HCT116 (cell line): ENCODE data around the gene NAB1. TPM values are rescaled to one million over a fixed set of nuclear protein-coding genes. Genes with fewer than 3 reads are reported as not detected.
A peak's percentile ranks its signal among the peaks of the same experiment; 100 is the strongest.

Experiments used
- ATAC-seq: fragments of 200-7000 bp; cut with Tn5 transposase; 2 replicates; pipeline ENCODE4 v1.9.1; 2020; ENCODE audit warnings: mild to moderate bottlenecking, moderate library complexity
- BruUV-seq: library from RNA; stranded (reverse); fragments of 400-500 nt; replicated peaks from 2 replicates; lab custom pipeline; 2021; lab: Mats Ljungman, UMichigan
- CTCF ChIA-PET: fragments of 300-600 bp; sonication (Branson Sonifier 250); formaldehyde crosslinking; loops from one replicate; lab custom pipeline; 2021; ENCODE audit warnings: antibody characterized with exemption; lab: Charles Lee
- POLR2A ChIA-PET: fragments of 300-600, 350-600 bp; sonication (Branson Sonifier 250); formaldehyde crosslinking; loops from one replicate; lab custom pipeline; 2021; ENCODE audit warnings: antibody characterized with exemption; lab: Charles Lee
- RAD21 ChIA-PET, 2 experiments: fragments of 300-600 bp; sonication (Branson Sonifier 250); formaldehyde crosslinking; loops; one replicate each; lab custom pipeline; 2023; ENCODE audit warnings: low total read pairs in 2 of 2; ENCODE audit not compliant: uncharacterized antibody in 2 of 2, unreplicated experiment in 2 of 2, low non-redundant PET in 1 of 2; lab: Charles Lee
- DNase-seq: peaks from one replicate; pipeline ENCODE4 v3.0.0-alpha.2; 2010; ENCODE audit warnings: low read depth, low spot score
- H2AFZ ChIP-seq: fragments of 200-600 bp; shearing (Covaris generic), sonication (generic); 2 replicates; pipeline ENCODE4 v1.6.1; 2017; ENCODE audit warnings: low read depth, mixed run types, mixed read lengths, antibody characterized with exemption, low read length; ENCODE audit not compliant: poor library complexity, severe bottlenecking
- H3K27ac ChIP-seq: 2 replicates; pipeline ENCODE4 v1.5.1; 2012; ENCODE audit warnings: low read depth, low read length
- H3K27me3 ChIP-seq: fragments of 200-600 bp; sonication (generic); 2 replicates; pipeline ENCODE4 v1.6.1; 2016; ENCODE audit warnings: mixed run types, low read length, mixed read lengths; ENCODE audit not compliant: insufficient read depth
- H3K36me3 ChIP-seq, 2 experiments: fragments of 200-500 bp in 1 of 2; fragments of 200-600 bp in 1 of 2; sonication (Bioruptor generic) in 1 of 2; sonication (generic) in 1 of 2; 2 replicates each; pipeline versions ENCODE4 v1.5.1 to v1.6.1; 2014 to 2016; ENCODE audit warnings: low read length in 2 of 2, inconsistent platforms in 1 of 2, mixed read lengths in 1 of 2, mixed run types in 1 of 2; ENCODE audit not compliant: insufficient read depth in 2 of 2, control insufficient read depth in 1 of 2
- H3K4me1 ChIP-seq, 2 experiments: fragments of 200-600 bp in 1 of 2; sonication (generic) in 1 of 2; 2 replicates each; pipeline versions ENCODE4 v1.5.1 to v1.6.1; 2012 to 2017; ENCODE audit warnings: low read length in 2 of 2, inconsistent platforms in 1 of 2, mild to moderate bottlenecking in 1 of 2, mixed read lengths in 1 of 2, mixed run types in 1 of 2, moderate library complexity in 1 of 2; ENCODE audit not compliant: insufficient read depth in 2 of 2, control insufficient read depth in 1 of 2
- H3K4me2 ChIP-seq: fragments of 200-600 bp; sonication (generic); 2 replicates; pipeline ENCODE4 v1.6.1; 2017; ENCODE audit warnings: mixed run types, low read length, mixed read lengths
- H3K4me3 ChIP-seq, 2 experiments: fragments of 200-600 bp in 1 of 2; sonication (generic) in 1 of 2; replicated peaks in 1 of 2; 2 replicates each; pipeline ENCODE4 v1.5.1; 2011 to 2016; ENCODE audit warnings: low read length in 2 of 2, control low read depth in 1 of 2, low read depth in 1 of 2, mild to moderate bottlenecking in 1 of 2, mixed read lengths in 1 of 2, mixed run types in 1 of 2
- H3K79me2 ChIP-seq: fragments of 200-600 bp; sonication (generic); 2 replicates; pipeline ENCODE4 v1.6.1; 2017; ENCODE audit warnings: mild to moderate bottlenecking, mixed run types, low read length, moderate library complexity, mixed read lengths; ENCODE audit not compliant: insufficient read depth
- H3K9ac ChIP-seq: fragments of 200-600 bp; sonication (generic); 2 replicates; pipeline ENCODE4 v1.6.1; 2016; ENCODE audit warnings: low read length, mixed read lengths
- H3K9me2 ChIP-seq: fragments of 200-600 bp; sonication (generic), shearing (Covaris generic); 2 replicates; pipeline ENCODE4 v1.6.1; 2017; ENCODE audit warnings: mixed run types, mild to moderate bottlenecking, moderate library complexity; ENCODE audit not compliant: insufficient read depth
- H3K9me3 ChIP-seq, 2 experiments: fragments of 200-500 bp in 1 of 2; fragments of 200-600 bp in 1 of 2; sonication (Bioruptor generic) in 1 of 2; sonication (generic) in 1 of 2; 2 replicates each; pipeline ENCODE4 v1.6.1; 2014 to 2017; ENCODE audit warnings: low read length in 2 of 2, mixed read lengths in 2 of 2, inconsistent platforms in 1 of 2, low read depth in 1 of 2, mild to moderate bottlenecking in 1 of 2, mixed run types in 1 of 2, moderate library complexity in 1 of 2; ENCODE audit not compliant: control insufficient read depth in 1 of 2, insufficient read depth in 1 of 2
- H4K20me1 ChIP-seq: fragments of 200-600 bp; sonication (generic), shearing (Covaris generic); 2 replicates; pipeline ENCODE4 v1.6.1; 2017; ENCODE audit warnings: mixed run types, mild to moderate bottlenecking, moderate library complexity; ENCODE audit not compliant: insufficient read depth
- ATF3 ChIP-seq: IDR thresholded peaks from 2 replicates; pipeline ENCODE4 v1.6.1; 2012
- CEBPB ChIP-seq: IDR thresholded peaks from 2 replicates; pipeline ENCODE4 v1.6.1; 2012; ENCODE audit warnings: low read depth
- CTCF ChIP-seq, 3 experiments: fragments of 200-600 bp in 1 of 3; sonication (generic) in 1 of 3; IDR thresholded peaks in 2 of 3; conservative IDR thresholded peaks in 1 of 3; 2 replicates each; pipeline ENCODE4 v1.5.1; 2012 to 2017; ENCODE audit warnings: low read depth in 2 of 3, low read length in 2 of 3, antibody characterized with exemption in 1 of 3, borderline replicate concordance in 1 of 3, control low read depth in 1 of 3, mild to moderate bottlenecking in 1 of 3, mixed read lengths in 1 of 3, mixed run types in 1 of 3, moderate library complexity in 1 of 3; ENCODE audit not compliant: insufficient read depth in 1 of 3
- EGR1 ChIP-seq: IDR thresholded peaks from 2 replicates; pipeline ENCODE4 v1.6.1; 2012; ENCODE audit warnings: low read depth
- ELF1 ChIP-seq: IDR thresholded peaks from 2 replicates; pipeline ENCODE4 v1.6.1; 2012; ENCODE audit warnings: low read depth, borderline replicate concordance
- EZH2 ChIP-seq: fragments of 200-600 bp; sonication (generic); IDR thresholded peaks from 2 replicates; pipeline ENCODE4 v1.6.1; 2017; ENCODE audit warnings: antibody characterized with exemption, mixed run types
- EZH2phosphoT487 ChIP-seq: fragments of 200-600 bp; IDR thresholded peaks from 2 replicates; pipeline ENCODE4 v1.6.1; 2018; ENCODE audit warnings: antibody characterized with exemption, borderline replicate concordance
- FOSL1 ChIP-seq: IDR thresholded peaks from 2 replicates; pipeline ENCODE4 v1.6.1; 2012; ENCODE audit warnings: low read depth
- MAX ChIP-seq: IDR thresholded peaks from 2 replicates; pipeline ENCODE4 v1.6.1; 2012
- POLR2A ChIP-seq: IDR thresholded peaks from 2 replicates; pipeline ENCODE4 v1.7.0; 2011; ENCODE audit warnings: borderline replicate concordance; ENCODE audit not compliant: insufficient read depth, insufficient read length; ENCODE audit errors: extremely low read depth
- POLR2AphosphoS5 ChIP-seq: IDR thresholded peaks from 2 replicates; pipeline ENCODE4 v1.6.1; 2011; ENCODE audit warnings: mild to moderate bottlenecking, low read depth, low read length, moderate library complexity
- RAD21 ChIP-seq: IDR thresholded peaks from 2 replicates; pipeline ENCODE4 v1.6.1; 2012; ENCODE audit warnings: low read depth, mild to moderate bottlenecking
- REST ChIP-seq: IDR thresholded peaks from 2 replicates; pipeline ENCODE4 v1.6.1; 2012; ENCODE audit warnings: low read depth
- SIN3A ChIP-seq: IDR thresholded peaks from 2 replicates; pipeline ENCODE4 v1.6.1; 2012; ENCODE audit warnings: low read depth
- SP1 ChIP-seq: IDR thresholded peaks from 2 replicates; pipeline ENCODE4 v1.6.1; 2012; ENCODE audit warnings: low read depth
- YY1 ChIP-seq: IDR thresholded peaks from 2 replicates; pipeline ENCODE4 v1.6.1; 2011; ENCODE audit warnings: low read length, low read depth, moderate library complexity, mild to moderate bottlenecking; ENCODE audit not compliant: insufficient replicate concordance; ENCODE audit errors: extremely low read depth
- ZBTB33 ChIP-seq: IDR thresholded peaks from 2 replicates; pipeline ENCODE4 v1.6.1; 2011; ENCODE audit warnings: mild to moderate bottlenecking, low read length, moderate library complexity; ENCODE audit not compliant: insufficient replicate concordance; ENCODE audit errors: extremely low read depth
- ZFX ChIP-seq: fragments of 450-650 bp; IDR thresholded peaks from 2 replicates; pipeline ENCODE4 v1.6.1; 2017
- ZNF274 ChIP-seq: fragments of 200-500 bp; sonication (Bioruptor generic); IDR thresholded peaks from 2 replicates; pipeline ENCODE4 v1.6.1; 2014; ENCODE audit warnings: mild to moderate bottlenecking, low read depth, low read length, inconsistent platforms
- intact Hi-C: fragments of 100-400 bp; cut with micrococcal nuclease; formaldehyde crosslinking; loops from 2 replicates; pipeline ENCODE4 v1.10.0; 2022
- total RNA-seq: library from RNA; stranded (reverse); gene quantifications from one replicate; pipeline ENCODE4 v1.2.1, GENCODE V29; 2021; ENCODE audit not compliant: unreplicated experiment

NAB1 gene
- total RNA-seq, 1 experiment from 2014 or later, result 43.8 TPM

- RAD21 ChIA-PET, result interaction anchor here in 1 of 2 experiments (0.7 kb wide), 1 partner anchor 375 kb away, joined by 6 read pairs; no protein-coding TSS in a partner anchor
- POLR2A ChIA-PET, result interaction anchor here (0.7 kb wide), 1 partner anchor 85 kb away, joined by 3 read pairs; no protein-coding TSS in a partner anchor
- ATAC-seq, result peak; percentile 79
- H4K20me1 ChIP-seq, result peaks cover 3% of the 10 kb centered on the region; the same call in 1 of the 2 replicates
- DNase-seq, result peak; percentile 59
- H3K27ac ChIP-seq, result peak overlapping the region; percentile 49
- H3K9ac ChIP-seq, result peak overlapping the region; percentile 54
- CTCF ChIA-PET, result no interaction called here
- peaks cover 4 to 27% of the 10 kb centered on the region in 2 experiments; a peak in 3 of 4 replicates for H3K4me1 ChIP-seq
- H2AFZ ChIP-seq, result peak overlapping the region; percentile 83
- peaks cover 41% of the 10 kb centered on the region for H3K79me2 ChIP-seq
- no peaks in the 10 kb centered on the region for H3K9me3 ChIP-seq
- intact Hi-C loops, result no loop called here
- BruUV-seq, result no TSS peak
- peak overlapping the region; percentile 43 to 66 for H3K4me3 ChIP-seq
- no peaks in the 10 kb centered on the region for H3K36me3 ChIP-seq
- H3K27me3 ChIP-seq, result no peaks in the 10 kb centered on the region
- H3K9me2 ChIP-seq, result no peaks in the 10 kb centered on the region
- peak overlapping the region; percentile 89 for H3K4me2 ChIP-seq
- TF ChIP-seq EGR1, result peak; percentile 82
- no peak for TF ChIP-seq EZH2
- peak; percentile 34 for TF ChIP-seq YY1
- no peak for TF ChIP-seq ATF3
- TF ChIP-seq ZBTB33, result no peak
- TF ChIP-seq CEBPB, result no peak
- TF ChIP-seq EZH2phosphoT487, result no peak
- TF ChIP-seq REST, result no peak
- no peak for TF ChIP-seq RAD21
- TF ChIP-seq POLR2AphosphoS5, result no peak
- TF ChIP-seq FOSL1, result no peak
- no peak for TF ChIP-seq CTCF (IDR thresholded peaks at IDR 0.05 in 2 of 3, conservative IDR thresholded peaks at IDR 0.05 in 1 of 3; ENCODE audit: borderline replicate concordance in 1 of 3, insufficient read depth in 1 of 3, low read depth in 2 of 3, low read length in 2 of 3)
- TF ChIP-seq POLR2A, result no peak
- TF ChIP-seq SP1, result 0 out of 2 replicates have a peak, but pooled peaks have one; percentile 22
- TF ChIP-seq SIN3A, result no peak
- TF ChIP-seq MAX, result peak; percentile 20; the same call in 1 of the 2 replicates
- no peak for TF ChIP-seq ELF1
- no peak for TF ChIP-seq ZFX
- TF ChIP-seq ZNF274, result no peak
Measured at GRCh38 chr2:190648289-190649034, 421 bp upstream of the NAB1 start.
